Measurements from ENCODE around the gene ATAD3A.

- no peak for TF ChIP-seq CTCF (IDR thresholded peaks at IDR 0.05 in 8 of 11, conservative IDR thresholded peaks at IDR 0.05 in 3 of 11)
- no peak for TF ChIP-seq POLR2A (IDR thresholded peaks at IDR 0.05)
- TF ChIP-seq POLR2AphosphoS5 (IDR thresholded peaks at IDR 0.05) = no peak
Observed at GRCh38 chr1:1491601-1492000, 20.4 kb upstream of the ATAD3A start.

Measured in spleen (tissue), 7 donors.